Fibroblast of pulmonary artery (primary cell): ENCODE data around the gene ARHGEF19.

Experiments used
- DNase-seq: peaks from one replicate; pipeline ENCODE4 v3.0.0-alpha.2; 2010; ENCODE audit warnings: low read depth
- H3K4me3 ChIP-seq: replicated peaks from 2 replicates; pipeline ENCODE4 v1.5.1; 2011; ENCODE audit warnings: low read depth, mild to moderate bottlenecking, control low read depth, low read length, moderate library complexity
- CTCF ChIP-seq: IDR thresholded peaks from 2 replicates; pipeline ENCODE4 v1.5.1; 2011; ENCODE audit warnings: mild to moderate bottlenecking, control low read depth, low read length, inconsistent platforms; ENCODE audit errors: missing control alignments

Gene ARHGEF19

GRCh38 chr1:16254263-16254928, 41.9 kb upstream of the ARHGEF19 start:
- no peak for TF ChIP-seq CTCF
- no peak for DNase-seq
- no peak overlapping the region for H3K4me3 ChIP-seq

GRCh38 chr1:16253332-16253922, 41.0 kb upstream of the ARHGEF19 start:
- no peak overlapping the region for H3K4me3 ChIP-seq
- TF ChIP-seq CTCF: no peak
- no peak for DNase-seq

GRCh38 chr1:16252912-16253311, 40.5 kb upstream of the ARHGEF19 start:
- TF ChIP-seq CTCF: no peak
- H3K4me3 ChIP-seq: no peak overlapping the region
- no peak for DNase-seq

GRCh38 chr1:16251381-16251780, 38.9 kb upstream of the ARHGEF19 start:
- no peak for DNase-seq
- no peak for TF ChIP-seq CTCF
- H3K4me3 ChIP-seq: no peak overlapping the region

GRCh38 chr1:16250524-16251251, 38.2 kb upstream of the ARHGEF19 start:
- H3K4me3 ChIP-seq: no peak overlapping the region
- DNase-seq: peak; percentile 24
- no peak for TF ChIP-seq CTCF

- H3K4me3 ChIP-seq: no peak overlapping the region
- DNase-seq: peak; percentile 92
- no peak for TF ChIP-seq CTCF
These were observed 37.3 kb upstream of the ARHGEF19 start for GRCh38 chr1:16249596-16250241.
